WI38 (cell line): Measurements from ENCODE around the gene OGDHL.

ENCODE experiments used
- H3K4me3 ChIP-seq: 2 replicates; pipeline ENCODE4 v1.5.1; 2011; ENCODE audit warnings: low read depth, mild to moderate bottlenecking, control low read depth, low read length
- TF ChIP-seq, protein P1 (sequence below): IDR thresholded peaks from 2 replicates; pipeline ENCODE4 v1.5.1; 2012; ENCODE audit warnings: low read depth, mild to moderate bottlenecking, control low read depth, low read length

The OGDHL gene

DNA sequence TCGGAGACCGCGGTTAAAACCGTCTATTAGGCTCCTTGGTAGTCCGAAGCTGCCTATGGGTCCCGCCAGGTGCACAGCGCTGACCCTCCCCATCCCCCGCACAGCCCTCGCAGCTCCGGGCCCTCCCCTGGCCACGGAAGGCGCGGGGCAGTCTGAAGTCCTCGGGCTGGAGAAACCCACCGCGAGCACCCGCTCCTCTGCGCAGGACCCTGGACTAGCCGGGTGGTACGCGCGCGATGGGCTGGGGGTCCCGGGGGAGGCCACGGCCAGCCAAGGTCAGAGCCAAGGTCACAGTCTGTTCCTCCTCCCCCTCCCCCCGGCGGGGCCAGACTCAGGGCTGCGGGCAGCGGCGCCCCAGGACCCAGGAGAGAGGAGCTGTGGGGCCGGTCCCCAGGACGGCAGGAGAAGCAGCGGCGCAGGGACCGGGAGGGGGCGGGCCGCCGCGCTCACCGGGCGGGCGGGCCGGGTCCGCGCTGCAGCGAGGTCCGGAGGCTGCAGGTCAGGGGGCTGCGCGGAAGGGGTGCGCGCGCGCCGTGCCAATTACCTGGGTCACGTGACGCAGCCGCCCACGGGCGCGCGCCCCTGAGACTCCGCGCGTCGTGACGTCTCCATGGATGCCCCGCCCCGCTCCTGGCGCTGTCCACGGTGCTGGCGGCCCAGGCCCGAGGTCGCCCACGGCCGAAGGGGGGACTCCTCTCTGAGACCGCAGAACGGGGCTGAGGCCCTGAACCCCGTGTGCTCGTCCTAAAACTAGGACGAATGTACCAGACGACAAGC lies at the start of gene OGDHL:
TSS of gene OGDHL (minus strand) at position 535 of the 777 bp plus-strand sequence. CDS start 3,731 bp downstream, outside the sequence.
- TF ChIP-seq, protein P1, sequence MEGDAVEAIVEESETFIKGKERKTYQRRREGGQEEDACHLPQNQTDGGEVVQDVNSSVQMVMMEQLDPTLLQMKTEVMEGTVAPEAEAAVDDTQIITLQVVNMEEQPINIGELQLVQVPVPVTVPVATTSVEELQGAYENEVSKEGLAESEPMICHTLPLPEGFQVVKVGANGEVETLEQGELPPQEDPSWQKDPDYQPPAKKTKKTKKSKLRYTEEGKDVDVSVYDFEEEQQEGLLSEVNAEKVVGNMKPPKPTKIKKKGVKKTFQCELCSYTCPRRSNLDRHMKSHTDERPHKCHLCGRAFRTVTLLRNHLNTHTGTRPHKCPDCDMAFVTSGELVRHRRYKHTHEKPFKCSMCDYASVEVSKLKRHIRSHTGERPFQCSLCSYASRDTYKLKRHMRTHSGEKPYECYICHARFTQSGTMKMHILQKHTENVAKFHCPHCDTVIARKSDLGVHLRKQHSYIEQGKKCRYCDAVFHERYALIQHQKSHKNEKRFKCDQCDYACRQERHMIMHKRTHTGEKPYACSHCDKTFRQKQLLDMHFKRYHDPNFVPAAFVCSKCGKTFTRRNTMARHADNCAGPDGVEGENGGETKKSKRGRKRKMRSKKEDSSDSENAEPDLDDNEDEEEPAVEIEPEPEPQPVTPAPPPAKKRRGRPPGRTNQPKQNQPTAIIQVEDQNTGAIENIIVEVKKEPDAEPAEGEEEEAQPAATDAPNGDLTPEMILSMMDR = no peak
- H3K4me3 ChIP-seq = peak within 1 kb of the TSS; percentile 52

DNA sequence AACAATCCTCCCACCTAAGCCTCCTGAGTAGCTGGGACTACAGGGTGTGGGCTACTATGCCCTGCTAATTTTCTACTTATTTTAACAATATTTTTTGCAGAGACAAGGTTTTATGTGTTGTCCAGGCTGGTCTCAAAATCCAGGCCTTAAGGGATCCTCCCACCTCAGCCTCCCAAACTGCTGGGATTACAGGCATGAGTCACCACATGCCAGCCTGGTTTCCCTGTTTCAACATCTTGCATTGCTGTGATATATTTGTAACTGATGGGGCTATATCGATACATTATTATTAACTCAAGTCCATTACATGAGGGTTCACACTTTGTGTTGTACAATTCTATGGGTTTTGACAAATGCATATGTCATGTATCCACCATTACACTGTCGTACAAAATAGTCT lies 41.9 kb upstream of the OGDHL start:
- TF ChIP-seq, protein P1 = no peak
- no peak overlapping the region for H3K4me3 ChIP-seq

DNA sequence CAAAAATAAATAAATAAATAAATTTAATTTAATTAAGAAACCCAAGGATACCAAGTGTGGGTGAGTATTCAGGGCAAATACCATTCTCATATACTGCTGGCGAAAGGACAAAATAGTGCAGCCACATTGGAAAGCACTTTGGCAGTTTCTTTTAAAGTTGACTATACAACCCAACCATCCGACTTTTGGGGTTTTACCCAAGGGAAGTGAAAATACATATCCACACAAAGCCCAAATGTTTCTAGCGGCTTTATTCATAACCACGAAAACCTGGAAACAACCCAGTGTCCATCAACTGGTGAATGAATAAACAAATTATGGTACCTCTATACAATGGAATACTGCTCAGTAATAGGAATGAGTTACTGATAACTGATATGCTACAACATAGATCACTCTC lies 36.2 kb upstream of the OGDHL start:
- TF ChIP-seq, protein P1 = no peak
- H3K4me3 ChIP-seq = no peak overlapping the region

DNA sequence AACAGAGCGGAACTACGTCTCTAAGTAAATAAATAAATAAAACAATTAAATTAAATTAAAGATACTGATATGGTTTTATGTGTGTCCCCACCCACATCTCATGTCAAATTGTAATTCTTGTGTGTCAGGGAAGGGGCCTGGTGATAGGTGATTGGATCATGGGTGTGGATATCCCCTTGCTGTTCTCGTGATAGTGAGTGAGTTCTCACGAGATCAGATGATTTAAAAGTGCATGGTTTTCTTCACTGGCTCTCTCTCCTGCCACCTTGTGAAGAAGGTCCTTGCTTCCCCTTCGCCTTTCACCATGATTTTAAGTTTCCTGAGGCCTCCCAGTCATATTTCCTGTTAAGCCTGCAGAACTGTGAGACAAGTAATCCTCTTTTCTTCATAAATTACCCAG lies 29.0 kb upstream of the OGDHL start:
- H3K4me3 ChIP-seq = no peak overlapping the region
- TF ChIP-seq, protein P1 = no peak

DNA sequence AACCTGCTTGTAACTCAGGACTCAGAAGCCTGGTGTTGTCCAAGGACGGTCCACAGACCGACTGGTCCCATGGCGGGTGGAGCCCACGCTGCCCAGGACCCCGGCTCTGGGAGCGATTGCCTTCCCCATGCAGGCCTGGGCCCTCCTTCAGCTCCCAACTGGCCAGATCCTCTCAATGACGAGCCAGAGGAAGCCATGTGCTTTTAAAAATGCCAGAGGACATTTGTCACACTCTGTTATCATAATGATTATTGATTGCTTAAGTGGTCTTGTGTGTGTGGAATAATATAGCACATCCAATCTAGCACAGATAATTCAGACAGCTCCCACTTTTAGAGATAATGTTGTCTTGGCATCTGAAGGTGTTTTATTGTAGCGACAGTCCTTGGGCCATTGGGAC lies 22.6 kb upstream of the OGDHL start:
- no peak overlapping the region for H3K4me3 ChIP-seq
- TF ChIP-seq, protein P1 = no peak

DNA sequence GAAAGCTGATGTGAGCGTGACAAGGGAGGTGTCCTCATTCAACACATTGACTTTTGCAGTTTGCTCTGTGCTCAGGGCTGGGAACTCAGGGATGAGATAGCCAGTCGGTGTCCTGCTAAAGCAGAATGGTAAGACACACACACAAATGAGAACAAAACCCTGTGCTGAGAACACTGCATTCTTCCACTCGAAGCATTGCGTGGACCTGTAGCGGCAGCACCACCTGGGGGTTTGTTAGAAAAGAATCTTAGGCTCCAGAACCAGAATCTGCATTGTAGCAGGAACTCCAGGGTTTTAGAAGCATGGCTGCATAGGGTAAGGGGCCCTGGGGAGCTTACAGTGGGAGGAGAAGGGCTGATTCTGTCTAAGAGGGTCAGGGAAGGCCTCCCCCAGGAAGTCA lies 21.5 kb upstream of the OGDHL start:
- TF ChIP-seq, protein P1 = no peak
- no peak overlapping the region for H3K4me3 ChIP-seq

DNA sequence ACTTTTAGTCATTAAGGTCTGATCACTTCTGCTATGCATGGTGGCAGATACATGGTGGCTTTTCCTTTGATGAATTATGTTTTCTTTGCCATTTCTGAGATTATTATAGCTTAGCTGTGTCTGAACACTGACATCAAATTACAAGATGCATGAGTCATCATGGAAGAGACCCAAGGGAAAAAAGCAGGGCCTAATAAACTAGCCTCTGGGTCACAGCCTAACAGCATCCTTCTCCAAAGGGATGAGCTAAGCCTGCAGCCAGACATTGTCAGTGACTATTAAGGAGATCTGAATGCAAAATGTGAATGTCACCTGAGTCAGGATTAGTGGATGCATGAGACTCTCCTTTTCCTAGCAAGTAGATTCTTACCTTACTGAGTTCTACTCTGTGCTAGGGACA lies 19.1 kb upstream of the OGDHL start:
- no peak overlapping the region for H3K4me3 ChIP-seq
- TF ChIP-seq, protein P1 = no peak
